ENCODE measurements around the gene RAD51B.

RAD51B gene

DNA sequence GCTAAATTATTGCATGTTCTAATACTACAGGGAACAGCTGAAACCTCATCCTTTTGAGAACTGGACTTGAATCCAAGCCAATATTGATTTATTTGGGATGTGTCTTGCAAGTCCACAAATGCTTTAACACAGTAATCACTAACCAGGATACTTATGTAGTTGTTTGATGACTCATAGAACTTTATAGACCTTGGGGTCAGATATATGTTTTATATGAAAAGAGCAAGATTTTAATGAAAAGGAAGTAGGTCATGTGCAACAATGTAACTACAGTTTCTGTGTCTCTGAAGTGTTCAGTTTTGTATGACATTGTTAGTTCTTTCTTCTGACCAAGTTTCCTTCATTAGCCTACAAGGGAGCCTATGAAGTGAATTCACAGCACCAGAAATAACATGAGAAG, 621.2 kb downstream of the RAD51B start:
- no peak overlapping the region for H3K27ac ChIP-seq
- DNase-seq (ENCODE audit: low spot score): no peak
- TF ChIP-seq, protein P1, sequence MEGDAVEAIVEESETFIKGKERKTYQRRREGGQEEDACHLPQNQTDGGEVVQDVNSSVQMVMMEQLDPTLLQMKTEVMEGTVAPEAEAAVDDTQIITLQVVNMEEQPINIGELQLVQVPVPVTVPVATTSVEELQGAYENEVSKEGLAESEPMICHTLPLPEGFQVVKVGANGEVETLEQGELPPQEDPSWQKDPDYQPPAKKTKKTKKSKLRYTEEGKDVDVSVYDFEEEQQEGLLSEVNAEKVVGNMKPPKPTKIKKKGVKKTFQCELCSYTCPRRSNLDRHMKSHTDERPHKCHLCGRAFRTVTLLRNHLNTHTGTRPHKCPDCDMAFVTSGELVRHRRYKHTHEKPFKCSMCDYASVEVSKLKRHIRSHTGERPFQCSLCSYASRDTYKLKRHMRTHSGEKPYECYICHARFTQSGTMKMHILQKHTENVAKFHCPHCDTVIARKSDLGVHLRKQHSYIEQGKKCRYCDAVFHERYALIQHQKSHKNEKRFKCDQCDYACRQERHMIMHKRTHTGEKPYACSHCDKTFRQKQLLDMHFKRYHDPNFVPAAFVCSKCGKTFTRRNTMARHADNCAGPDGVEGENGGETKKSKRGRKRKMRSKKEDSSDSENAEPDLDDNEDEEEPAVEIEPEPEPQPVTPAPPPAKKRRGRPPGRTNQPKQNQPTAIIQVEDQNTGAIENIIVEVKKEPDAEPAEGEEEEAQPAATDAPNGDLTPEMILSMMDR (conservative IDR thresholded peaks at IDR 0.05; ENCODE audit: low read depth): no peak
- ChIA-PET POLR2A (ENCODE audit: low non-redundant PET) (no interaction called here), CTCF (no interaction called here)

DNA sequence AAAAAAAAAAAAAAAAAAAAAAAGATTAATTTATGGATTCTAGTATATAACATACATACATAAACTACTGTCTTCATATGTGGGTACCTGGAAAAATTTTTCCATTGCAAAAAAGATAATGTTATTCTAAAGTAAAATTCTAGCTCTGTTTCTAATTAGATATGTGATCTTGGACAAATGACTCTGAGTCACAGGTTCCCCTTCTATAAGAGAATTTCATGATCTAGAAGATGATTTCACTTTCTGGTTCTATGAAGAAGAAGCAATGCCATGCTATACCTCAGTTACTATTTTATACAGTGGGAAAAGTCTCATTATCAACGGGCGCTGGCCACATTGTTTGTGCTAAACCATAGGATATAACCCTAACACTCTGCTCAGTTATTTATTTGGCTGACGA, 622.0 kb downstream of the RAD51B start:
- TF ChIP-seq, protein P1 (conservative IDR thresholded peaks at IDR 0.05; ENCODE audit: low read depth): no peak
- no peak for DNase-seq (ENCODE audit: low spot score)
- no peak overlapping the region for H3K27ac ChIP-seq
- ChIA-PET CTCF (no interaction called here), POLR2A (ENCODE audit: low non-redundant PET) (no interaction called here)

DNA sequence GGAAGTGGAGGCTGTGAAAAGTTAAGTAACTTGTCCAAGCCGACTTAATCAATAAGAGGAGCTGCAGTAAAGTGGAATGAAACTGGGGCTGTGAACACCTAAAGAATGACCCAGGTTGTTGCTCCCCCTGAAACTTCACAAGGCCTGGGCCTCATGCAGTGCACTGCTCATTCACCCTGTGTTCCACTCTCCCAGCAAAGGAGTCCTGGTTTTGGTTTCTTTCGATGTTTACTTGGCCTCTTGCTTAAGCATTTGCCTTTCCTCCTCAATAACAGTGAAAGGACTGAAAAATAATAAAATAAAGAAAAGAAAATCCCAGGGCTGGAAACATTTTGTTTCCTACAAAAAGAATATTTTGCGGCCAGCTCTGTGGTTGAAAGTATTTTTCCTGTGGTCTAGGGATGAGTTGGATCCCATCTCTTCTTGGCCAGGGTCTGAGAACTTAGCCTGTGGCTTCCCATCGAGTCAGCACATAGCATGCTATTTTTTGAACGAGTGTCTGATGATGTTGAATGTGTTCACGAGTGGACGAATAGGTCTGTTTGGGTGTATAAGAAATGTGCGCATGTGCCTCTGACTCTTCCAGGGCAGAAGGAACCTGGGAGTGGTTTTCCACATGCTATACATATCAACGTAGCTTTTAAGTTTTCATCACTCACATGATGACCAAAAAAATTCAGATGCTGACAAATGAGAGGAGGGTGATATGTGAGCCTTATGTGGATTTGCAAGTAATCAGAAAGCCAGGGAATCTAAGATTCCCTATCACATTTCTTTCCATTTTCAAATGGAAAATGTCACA, 623.5 kb downstream of the RAD51B start:
- no peak for DNase-seq (ENCODE audit: low spot score)
- TF ChIP-seq, protein P1 (conservative IDR thresholded peaks at IDR 0.05; ENCODE audit: low read depth): no peak
- ChIA-PET POLR2A (ENCODE audit: low non-redundant PET) (no interaction called here), CTCF (interaction anchor here (0.6 to 1.1 kb wide), 2 partner anchors 8 to 102 kb away, joined by 3 read pairs; no protein-coding TSS in a partner anchor)
- H3K27ac ChIP-seq: no peak overlapping the region

DNA sequence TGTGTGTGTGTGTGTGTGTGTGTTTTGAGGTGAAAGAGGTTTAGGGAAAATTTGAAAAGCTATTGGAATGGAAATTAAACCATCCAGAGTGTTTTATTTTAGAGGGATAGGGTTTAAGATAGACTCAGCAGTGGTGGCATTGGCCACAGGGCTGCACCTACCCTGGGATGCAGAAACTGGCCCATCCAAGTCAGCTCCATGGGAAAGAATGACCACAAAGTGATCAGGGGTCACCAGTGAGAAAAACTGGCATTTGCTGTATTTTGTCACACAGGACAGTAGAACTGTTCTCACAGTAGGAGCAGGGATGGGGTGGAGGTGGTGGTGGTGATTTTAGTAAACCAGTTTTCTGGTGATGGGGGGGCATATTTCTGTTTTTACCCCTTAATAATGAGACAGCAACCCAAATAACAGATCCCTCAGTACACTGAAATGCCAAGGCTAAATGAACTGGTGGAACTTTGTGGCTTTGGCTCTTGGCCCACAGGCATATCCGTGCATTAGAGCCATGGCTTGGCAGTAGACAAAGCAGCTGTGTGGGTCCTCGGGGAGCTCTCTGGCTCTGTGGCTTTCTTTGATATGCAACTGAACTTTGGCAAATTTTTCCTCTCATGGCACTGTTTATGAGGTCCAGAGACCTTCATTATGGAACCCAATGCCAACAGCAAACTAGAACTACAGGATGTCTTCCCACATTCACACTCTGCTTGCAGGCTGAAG, 625.0 kb downstream of the RAD51B start:
- POLR2A ChIA-PET (ENCODE audit: low non-redundant PET): no interaction called here
- TF ChIP-seq, protein P1 (conservative IDR thresholded peaks at IDR 0.05; ENCODE audit: low read depth): no peak
- DNase-seq (ENCODE audit: low spot score): no peak
- CTCF ChIA-PET: interaction anchor here (0.6 kb wide), 1 partner anchor 345 kb away, joined by 4 read pairs; no protein-coding TSS in a partner anchor
- H3K27ac ChIP-seq: no peak overlapping the region

DNA sequence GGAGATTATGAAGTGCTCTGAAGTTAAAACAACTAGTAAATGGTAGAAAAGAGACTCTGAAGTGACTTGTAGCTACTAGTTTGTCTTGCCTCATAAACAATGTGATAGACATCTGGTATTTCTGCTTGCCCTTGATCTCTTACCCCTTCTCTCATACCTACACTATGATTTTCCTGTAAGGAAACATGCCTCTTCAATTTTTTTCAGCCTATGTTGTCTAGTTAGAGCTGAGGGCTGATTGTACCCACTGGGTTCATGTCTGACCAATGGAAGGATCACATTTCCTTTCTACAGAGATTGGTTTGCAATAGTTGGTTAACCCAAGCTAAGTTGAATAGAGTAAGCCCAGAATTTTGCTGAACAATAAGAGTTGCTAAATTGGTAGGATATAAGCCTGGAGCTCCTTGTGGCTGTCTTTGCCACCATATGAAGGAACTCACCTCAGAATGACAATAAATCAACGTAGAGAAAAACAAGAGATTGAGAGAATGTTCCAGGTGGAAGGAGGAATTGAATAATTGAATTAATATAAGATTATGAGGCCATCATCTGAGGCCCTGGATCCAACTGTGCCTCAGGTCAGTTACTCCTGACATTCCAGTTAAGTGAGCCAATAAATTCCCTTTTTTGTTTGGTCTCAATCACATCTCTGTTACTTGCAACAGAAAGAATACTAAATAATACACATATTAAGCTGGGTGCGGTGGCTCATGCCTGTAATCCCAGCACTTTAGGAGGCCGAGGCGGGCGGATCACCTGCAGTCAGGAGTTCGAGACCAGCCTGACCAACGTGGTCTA, 626.9 kb downstream of the RAD51B start:
- TF ChIP-seq, protein P1 (conservative IDR thresholded peaks at IDR 0.05; ENCODE audit: low read depth): no peak
- DNase-seq (ENCODE audit: low spot score): no peak
- CTCF ChIA-PET: no interaction called here
- no peak overlapping the region for H3K27ac ChIP-seq
- POLR2A ChIA-PET (ENCODE audit: low non-redundant PET): no interaction called here

DNA sequence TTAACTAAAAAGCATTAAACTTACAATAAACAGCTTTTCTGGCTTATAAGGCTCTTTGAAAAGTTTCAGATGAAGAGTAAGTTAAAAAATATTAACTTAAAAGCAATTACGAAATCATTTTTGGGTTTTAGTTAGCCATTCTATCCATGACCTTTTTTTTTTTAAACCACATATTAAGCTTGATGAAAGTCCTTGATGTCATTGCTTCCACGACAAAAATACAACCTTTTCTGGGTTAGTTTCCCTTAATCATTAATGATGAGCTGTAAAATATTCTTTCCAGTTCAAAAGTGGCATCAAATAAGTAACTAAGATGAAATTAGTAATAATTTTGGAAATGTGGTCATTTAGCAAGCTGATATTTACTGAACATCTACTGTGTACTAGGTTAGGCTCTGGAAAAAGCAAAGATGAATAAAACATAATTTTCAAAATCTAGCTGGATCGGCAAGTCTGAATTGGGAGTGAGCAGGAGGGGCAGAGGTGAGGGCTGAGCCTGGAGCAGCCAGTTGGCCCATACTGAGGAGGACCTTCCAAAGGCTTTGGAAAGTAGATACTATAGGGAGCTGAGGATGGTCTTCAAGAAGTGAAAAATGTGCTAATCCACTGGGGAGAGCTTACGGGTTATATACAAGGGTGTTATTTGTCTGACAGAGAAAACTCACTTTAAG, 628.1 kb downstream of the RAD51B start:
- DNase-seq (ENCODE audit: low spot score): no peak
- POLR2A ChIA-PET (ENCODE audit: low non-redundant PET): no interaction called here
- CTCF ChIA-PET: interaction anchor here (0.6 to 1.2 kb wide), 3 partner anchors 21 to 504 kb away, joined by 3 to 4 read pairs (median 3); no protein-coding TSS in a partner anchor
- H3K27ac ChIP-seq: no peak overlapping the region
- TF ChIP-seq, protein P1 (conservative IDR thresholded peaks at IDR 0.05; ENCODE audit: low read depth): no peak

All from RWPE1 (cell line).